ENCODE results near the gene AP2B1. TPM values are rescaled to one million over a fixed set of nuclear protein-coding genes. Genes with fewer than 3 reads are reported as not detected.

Gene AP2B1
- total RNA-seq, 6 donors from 2014 or later: 52.7 to 140 (median 101) TPM

GRCh38 chr17:35651467-35651866 lies 64.3 kb downstream of the AP2B1 start:
- Histone ChIP-seq H3K36me3 (peaks cover 0 to 67% (median 22%) of the 10 kb centered on the region in 4 donors), H3K4me1 (no peaks in the 10 kb centered on the region), H3K9me3 (no peaks in the 10 kb centered on the region), H3K27ac (no peak overlapping the region), H3K4me3 (no peak overlapping the region), H3K27me3 (no peaks in the 10 kb centered on the region)
- no peak for DNase-seq
- no peak for TF ChIP-seq CTCF (IDR thresholded peaks at IDR 0.05)
- TF ChIP-seq POLR2AphosphoS5 (IDR thresholded peaks at IDR 0.05): no peak
- no peak for TF ChIP-seq POLR2A (IDR thresholded peaks at IDR 0.05)
- TF ChIP-seq EP300 (IDR thresholded peaks at IDR 0.05): no peak
- ATAC-seq (ENCODE audit: low FRiP score in 2 of 2): no peak
- 93 to 94% methylated on average over 1 of the region's 1 CpG for WGBS, 2 donors

GRCh38 chr17:35653619-35654361 lies 66.7 kb downstream of the AP2B1 start:
- Histone ChIP-seq H3K27me3 (no peaks in the 10 kb centered on the region), H3K4me3 (no peak overlapping the region), H3K4me1 (no peaks in the 10 kb centered on the region), H3K36me3 (peaks cover 0 to 72% (median 30%) of the 10 kb centered on the region in 4 donors), H3K27ac (no peak overlapping the region), H3K9me3 (no peaks in the 10 kb centered on the region)
- no peak for ATAC-seq (ENCODE audit: low FRiP score in 2 of 2)
- WGBS, 2 donors: 89 to 92% methylated on average over 12 of the region's 12 CpGs
- TF ChIP-seq EP300 (IDR thresholded peaks at IDR 0.05) (no peak), POLR2AphosphoS5 (IDR thresholded peaks at IDR 0.05) (no peak), CTCF (IDR thresholded peaks at IDR 0.05) (no peak), POLR2A (IDR thresholded peaks at IDR 0.05) (no peak)
- DNase-seq: no peak

GRCh38 chr17:35655303-35655702 lies 68.2 kb downstream of the AP2B1 start:
- 96 to 100% methylated on average over 1 of the region's 1 CpG for WGBS, 2 donors

GRCh38 chr17:35660902-35661301 lies 73.8 kb downstream of the AP2B1 start:
- H3K9me3 ChIP-seq: no peaks in the 10 kb centered on the region

More at GRCh38 chr17:35655303-35655702, 68.2 kb downstream of the AP2B1 start:
- Histone ChIP-seq H3K27ac (no peak overlapping the region), H3K36me3 (peaks cover 0 to 78% (median 31%) of the 10 kb centered on the region in 4 donors), H3K4me1 (no peaks in the 10 kb centered on the region), H3K27me3 (no peaks in the 10 kb centered on the region), H3K9me3 (no peaks in the 10 kb centered on the region), H3K4me3 (no peak overlapping the region)
- TF ChIP-seq CTCF (IDR thresholded peaks at IDR 0.05): no peak
- TF ChIP-seq EP300 (IDR thresholded peaks at IDR 0.05): no peak
- TF ChIP-seq POLR2AphosphoS5 (IDR thresholded peaks at IDR 0.05): no peak
- no peak for TF ChIP-seq POLR2A (IDR thresholded peaks at IDR 0.05)
- ATAC-seq (ENCODE audit: low FRiP score in 2 of 2) (no peak), DNase-seq (no peak)

More at GRCh38 chr17:35660902-35661301, 73.8 kb downstream of the AP2B1 start:
- H3K4me1 ChIP-seq: no peaks in the 10 kb centered on the region
- peaks cover 0 to 74% (median 29%) of the 10 kb centered on the region in 4 donors for H3K36me3 ChIP-seq
- H3K27me3 ChIP-seq: no peaks in the 10 kb centered on the region
- ATAC-seq (ENCODE audit: low FRiP score in 2 of 2): no peak
- TF ChIP-seq CTCF (IDR thresholded peaks at IDR 0.05): no peak
- no peak for TF ChIP-seq POLR2A (IDR thresholded peaks at IDR 0.05)
- H3K27ac ChIP-seq: no peak overlapping the region
- DNase-seq: no peak
- WGBS, 2 donors: 80 to 85% methylated on average over 1 of the region's 1 CpG
- H3K4me3 ChIP-seq: no peak overlapping the region
